GM21367 (cell line): ENCODE measurements around the gene ADGRF5.

Source experiments
- ATAC-seq: cut with Tn5 transposase; IDR thresholded peaks from one replicate; pipeline ENCODE4 v1.9.1; 2021; ENCODE audit not compliant: unreplicated experiment

Gene ADGRF5, protein sequence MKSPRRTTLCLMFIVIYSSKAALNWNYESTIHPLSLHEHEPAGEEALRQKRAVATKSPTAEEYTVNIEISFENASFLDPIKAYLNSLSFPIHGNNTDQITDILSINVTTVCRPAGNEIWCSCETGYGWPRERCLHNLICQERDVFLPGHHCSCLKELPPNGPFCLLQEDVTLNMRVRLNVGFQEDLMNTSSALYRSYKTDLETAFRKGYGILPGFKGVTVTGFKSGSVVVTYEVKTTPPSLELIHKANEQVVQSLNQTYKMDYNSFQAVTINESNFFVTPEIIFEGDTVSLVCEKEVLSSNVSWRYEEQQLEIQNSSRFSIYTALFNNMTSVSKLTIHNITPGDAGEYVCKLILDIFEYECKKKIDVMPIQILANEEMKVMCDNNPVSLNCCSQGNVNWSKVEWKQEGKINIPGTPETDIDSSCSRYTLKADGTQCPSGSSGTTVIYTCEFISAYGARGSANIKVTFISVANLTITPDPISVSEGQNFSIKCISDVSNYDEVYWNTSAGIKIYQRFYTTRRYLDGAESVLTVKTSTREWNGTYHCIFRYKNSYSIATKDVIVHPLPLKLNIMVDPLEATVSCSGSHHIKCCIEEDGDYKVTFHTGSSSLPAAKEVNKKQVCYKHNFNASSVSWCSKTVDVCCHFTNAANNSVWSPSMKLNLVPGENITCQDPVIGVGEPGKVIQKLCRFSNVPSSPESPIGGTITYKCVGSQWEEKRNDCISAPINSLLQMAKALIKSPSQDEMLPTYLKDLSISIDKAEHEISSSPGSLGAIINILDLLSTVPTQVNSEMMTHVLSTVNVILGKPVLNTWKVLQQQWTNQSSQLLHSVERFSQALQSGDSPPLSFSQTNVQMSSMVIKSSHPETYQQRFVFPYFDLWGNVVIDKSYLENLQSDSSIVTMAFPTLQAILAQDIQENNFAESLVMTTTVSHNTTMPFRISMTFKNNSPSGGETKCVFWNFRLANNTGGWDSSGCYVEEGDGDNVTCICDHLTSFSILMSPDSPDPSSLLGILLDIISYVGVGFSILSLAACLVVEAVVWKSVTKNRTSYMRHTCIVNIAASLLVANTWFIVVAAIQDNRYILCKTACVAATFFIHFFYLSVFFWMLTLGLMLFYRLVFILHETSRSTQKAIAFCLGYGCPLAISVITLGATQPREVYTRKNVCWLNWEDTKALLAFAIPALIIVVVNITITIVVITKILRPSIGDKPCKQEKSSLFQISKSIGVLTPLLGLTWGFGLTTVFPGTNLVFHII (N-terminal part only)

DNA sequence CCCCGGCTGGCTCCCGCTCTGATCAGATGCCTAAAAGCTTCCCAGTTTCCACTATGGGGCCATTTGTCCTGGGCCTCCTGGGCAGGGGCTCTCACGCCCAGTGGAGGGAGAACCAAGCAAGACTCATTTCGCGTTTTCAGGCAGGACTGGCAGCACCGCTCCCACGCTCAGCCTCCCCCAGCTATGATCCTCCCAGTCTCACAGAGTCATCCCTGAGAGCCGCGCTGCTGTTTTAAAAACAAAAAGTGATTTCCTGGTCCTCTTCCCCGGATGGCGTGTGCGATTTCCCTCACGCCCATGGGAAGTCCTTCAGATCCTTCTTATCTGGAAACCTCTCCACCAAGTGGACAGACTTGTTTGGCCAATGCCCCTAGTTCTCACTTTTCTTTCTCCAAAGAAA, at the start of gene ADGRF5:
TSS of gene ADGRF5 (minus strand) at position 208 of the 400 bp plus-strand sequence. CDS start 15,176 bp downstream, outside the sequence.
- ATAC-seq = no peak

- no peak for ATAC-seq
Observed at GRCh38 chr6:46969206-46969605, 47.5 kb upstream of the ADGRF5 start.

DNA sequence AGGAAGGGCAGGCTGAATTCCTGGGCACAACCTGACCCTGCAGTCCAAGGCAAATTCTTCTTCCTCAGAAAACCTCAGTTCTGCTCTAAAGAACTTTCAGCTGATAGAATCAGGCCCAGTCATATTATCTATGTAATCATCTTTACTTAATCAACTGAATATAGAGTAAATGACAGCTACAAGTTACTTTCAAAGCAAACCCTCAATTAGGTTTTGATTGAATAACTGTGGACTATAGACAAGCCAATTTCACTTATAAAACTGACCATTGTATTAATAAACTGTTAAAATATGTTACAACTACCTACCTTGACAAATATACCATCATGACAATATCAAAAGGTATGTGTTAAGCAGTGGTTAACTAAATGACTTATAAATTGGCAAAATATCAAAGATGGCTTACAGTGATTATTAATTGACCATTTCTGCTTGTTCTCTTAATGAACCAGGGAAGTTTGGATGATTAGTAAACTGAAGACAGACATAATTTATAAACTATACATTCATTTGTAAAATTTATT, 46.1 kb upstream of the ADGRF5 start:
- no peak for ATAC-seq

DNA sequence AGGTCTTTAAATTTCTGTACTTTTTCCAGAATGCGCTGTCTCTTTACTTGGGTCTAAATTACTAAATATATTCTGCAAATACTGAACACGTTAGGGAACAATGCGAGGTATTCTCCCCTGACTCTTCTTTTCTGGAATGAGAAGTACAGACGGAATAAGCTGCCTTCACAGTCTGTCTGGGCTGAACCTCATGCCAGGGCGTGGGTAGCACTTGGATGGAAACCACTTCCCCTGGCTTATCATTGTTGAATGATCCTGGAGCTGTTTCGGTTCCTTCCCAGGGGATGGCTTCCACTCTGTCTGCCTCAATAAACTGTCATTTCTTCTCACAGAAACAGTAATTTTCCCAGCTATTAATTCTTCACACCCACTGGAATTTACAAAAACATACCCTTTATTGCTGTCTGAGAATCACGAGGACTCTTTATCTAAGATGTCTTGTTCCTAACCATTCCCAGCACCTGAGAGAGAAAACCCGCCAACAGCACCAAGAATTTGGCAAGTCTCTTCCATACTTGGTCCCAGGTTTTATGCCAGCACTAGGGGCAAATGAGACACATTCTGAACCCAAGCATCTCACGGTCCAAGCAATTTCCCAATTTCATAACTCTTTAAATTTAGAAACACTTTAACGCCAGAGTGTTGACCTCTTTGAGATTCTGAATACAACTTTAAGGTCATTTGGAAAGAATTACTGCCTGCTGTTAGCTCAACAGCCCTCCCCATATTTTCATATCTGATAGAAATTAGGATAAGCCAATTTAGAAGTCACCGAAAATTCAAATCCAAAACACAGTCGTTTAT, 43.2 kb upstream of the ADGRF5 start:
- no peak for ATAC-seq

DNA sequence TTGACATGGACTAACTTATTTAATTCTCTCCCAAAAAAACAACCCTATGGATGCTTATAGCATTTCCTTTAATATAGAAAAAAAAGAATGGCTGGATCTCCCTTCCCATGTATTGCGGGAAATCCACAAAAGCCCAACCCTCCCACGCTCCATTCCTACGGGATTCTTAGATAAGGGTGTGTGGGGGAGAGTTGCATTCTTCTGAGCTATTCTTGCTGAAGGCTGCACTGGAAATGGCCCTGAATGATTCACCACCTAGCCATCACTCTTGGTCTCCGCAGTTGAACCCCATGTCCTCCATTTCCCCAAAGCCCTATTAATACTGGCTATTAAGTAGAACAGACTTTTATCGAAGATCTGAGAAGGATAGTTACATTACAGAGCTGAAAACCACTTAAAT, 41.9 kb upstream of the ADGRF5 start:
- ATAC-seq = no peak

DNA sequence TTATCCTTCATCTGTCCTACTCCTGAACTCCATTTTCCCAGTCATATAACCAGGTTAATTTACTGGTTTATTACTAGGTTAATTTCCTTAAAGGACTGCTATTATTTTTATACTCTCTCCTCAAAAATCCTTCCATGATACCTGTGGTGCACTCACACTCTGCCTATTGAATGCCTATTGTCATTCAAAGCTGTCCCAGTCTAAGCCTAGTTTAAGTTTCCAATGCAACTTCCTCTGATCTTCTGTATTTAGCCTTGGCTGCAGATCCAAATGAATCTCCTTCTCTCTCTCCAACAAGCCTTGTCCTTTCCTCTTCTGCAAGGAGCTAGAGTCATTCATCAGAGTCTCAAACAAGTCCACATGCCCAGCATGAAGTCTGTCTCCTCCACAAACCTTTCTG, 41.3 kb upstream of the ADGRF5 start:
- no peak for ATAC-seq

GRCh38 chr6:46961711-46962110, 40.0 kb upstream of the ADGRF5 start:
- no peak for ATAC-seq

- no peak for ATAC-seq
Observed at GRCh38 chr6:46961232-46961631, 39.5 kb upstream of the ADGRF5 start.

DNA sequence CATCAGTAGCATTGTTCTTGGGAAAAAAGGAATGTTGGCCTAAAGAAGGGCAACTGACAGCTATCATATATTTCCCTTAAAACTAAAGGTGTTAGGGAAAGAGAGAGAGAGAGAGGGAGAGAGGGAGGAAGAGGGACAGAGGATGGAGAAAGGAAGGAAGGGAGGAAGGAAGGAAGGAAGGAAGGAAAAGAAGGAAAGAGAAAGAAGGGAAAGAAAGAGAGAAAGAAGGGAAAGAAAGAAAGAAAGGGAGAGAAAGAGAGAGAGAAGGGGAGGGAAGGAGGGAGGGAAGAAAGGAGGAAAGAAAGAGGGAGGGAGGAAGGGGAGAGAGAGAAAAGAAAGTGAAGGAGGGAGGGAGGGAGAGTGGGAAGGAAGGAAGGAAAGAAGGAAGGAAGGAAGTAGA, 37.7 kb upstream of the ADGRF5 start:
- ATAC-seq = no peak

DNA sequence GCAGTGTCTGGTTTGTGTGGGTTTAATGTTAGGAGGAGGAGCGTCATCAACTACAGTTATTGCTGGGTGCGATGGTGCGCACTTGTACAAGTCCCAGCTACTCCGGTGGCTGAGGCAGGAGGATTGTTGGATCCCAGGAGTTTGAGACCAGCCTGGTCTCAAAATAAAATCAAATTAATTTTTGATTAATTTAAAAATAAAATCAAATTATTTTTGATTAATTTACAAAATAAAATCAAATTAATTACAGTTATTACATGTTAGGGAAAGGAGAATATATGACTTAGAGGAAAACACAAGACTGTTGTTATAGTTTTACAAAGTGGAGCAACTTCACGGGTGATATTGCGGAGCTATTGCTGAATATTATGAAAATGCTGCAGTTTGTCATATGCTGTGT, 34.7 kb upstream of the ADGRF5 start:
- ATAC-seq = no peak

DNA sequence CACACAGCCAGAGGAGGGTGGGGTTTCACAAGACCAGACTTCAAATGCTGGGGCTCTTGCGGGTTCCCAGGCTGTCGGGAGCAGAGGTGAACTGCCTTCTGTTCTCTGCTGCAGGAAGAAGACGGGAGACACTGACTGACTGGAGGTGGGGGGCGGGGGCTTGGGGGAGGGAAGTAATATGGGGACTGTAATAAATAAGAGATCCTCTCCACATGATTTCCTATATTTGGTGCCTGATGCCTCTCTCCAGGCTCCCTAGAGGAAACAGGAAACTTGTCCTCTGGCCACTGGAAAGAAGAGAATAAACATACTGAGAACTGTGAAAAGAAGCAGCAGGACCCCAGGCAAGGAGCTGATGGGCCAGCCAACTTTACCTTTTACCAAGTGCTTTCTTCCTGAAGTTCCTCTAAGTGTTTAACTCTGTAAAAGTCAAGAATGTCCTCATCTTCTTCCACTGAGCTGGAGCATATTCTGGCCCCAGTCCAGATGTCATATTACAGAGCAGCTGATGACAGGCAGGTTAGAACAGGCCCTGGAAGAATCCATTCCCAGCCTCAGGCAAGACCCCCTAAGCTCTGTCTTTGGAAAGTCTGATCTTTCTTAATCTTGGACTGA, 33.2 kb upstream of the ADGRF5 start:
- ATAC-seq = no peak

GRCh38 chr6:46953921-46954320, 32.2 kb upstream of the ADGRF5 start:
- no peak for ATAC-seq

- ATAC-seq = no peak
Observed at GRCh38 chr6:46949632-46950280, 28.0 kb upstream of the ADGRF5 start.

DNA sequence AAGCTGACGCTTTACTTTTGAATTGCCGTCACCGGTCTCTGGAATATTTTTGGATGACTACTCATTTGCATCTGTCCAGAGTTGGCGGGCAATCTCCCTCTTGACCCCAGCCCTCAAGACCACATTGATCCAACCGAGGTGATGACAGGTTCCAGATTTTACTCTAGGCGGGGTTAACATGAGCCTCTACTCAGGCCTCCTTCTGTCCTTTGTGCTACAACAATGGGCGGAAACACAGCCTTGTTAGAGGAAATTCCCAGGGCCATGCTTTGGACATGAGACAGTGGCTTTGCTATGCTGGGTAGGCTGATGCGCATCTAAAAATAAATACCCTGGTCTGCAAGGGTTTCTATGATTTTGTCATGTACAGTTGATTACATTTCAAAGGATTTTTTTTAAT, 27.0 kb upstream of the ADGRF5 start:
- ATAC-seq = no peak

DNA sequence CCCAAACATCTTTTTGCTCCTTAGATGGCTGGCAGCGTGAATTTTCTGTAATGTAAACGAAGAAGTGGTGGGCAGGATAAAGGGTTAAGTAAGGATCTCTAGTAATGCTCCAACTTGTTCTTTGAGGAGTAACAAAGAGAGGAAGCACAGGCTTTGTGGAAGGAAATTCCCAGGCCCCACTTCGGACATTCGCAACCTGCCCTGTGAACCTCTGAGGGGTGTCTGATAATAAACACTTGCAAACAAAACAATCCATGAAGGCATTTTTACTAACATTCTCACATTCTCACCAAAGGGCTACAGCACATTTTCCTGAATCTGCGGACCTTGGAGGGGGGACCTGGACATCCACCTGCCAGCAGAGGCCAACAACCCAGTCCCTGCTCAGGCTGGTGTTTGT, 25.8 kb upstream of the ADGRF5 start:
- ATAC-seq = no peak

- ATAC-seq = no peak
Observed at GRCh38 chr6:46940433-46941226, 18.9 kb upstream of the ADGRF5 start.

DNA sequence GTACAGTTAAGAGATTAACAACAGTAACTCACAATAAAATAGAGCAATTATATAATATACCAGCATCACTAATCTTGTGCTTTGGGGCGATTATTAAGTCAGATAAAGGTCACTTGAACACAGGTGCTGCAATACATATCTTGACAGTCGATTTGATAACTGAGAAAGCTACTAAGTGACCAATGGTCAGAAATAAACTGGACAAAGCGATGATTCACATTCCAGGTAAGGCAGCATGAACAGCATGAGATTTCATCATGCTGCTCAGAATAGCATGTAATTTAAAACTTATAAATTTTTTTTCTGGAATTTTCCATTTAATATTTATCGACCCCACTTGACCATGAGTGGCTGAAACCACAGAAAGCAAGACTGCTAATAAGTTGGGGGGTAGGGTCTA, 15.9 kb upstream of the ADGRF5 start:
- ATAC-seq = no peak

- no peak for ATAC-seq
Observed at GRCh38 chr6:46935687-46936086, 13.9 kb upstream of the ADGRF5 start.

GRCh38 chr6:46933751-46934150, 12.0 kb upstream of the ADGRF5 start:
- ATAC-seq = no peak
